HepG2 (cell line): ENCODE data around the gene PKIB. TPM values are rescaled to one million over a fixed set of nuclear protein-coding genes. Genes with fewer than 3 reads are reported as not detected.

Source experiments
- ATAC-seq: fragments of 200-7000 bp; cut with Tn5 transposase; 3 replicates; pipeline ENCODE4 v1.9.1; 2020; ENCODE audit warnings: mild to moderate bottlenecking, moderate library complexity
- BruUV-seq: library from RNA; stranded (reverse); fragments of 400-500 nt; replicated peaks from 2 replicates; lab custom pipeline; 2021; lab: Mats Ljungman, UMichigan
- CTCF ChIA-PET: fragments of 300-600 bp; formaldehyde crosslinking; extraction: SDS; loops from one replicate; lab custom pipeline; 2021; ENCODE audit warnings: low total read pairs, inconsistent platforms, low intra/inter-chr PET ratio; lab: Yijun Ruan, JAX
- POLR2A ChIA-PET: fragments of 350-600 bp; sonication (Branson Sonifier 250); formaldehyde crosslinking; loops from one replicate; lab custom pipeline; 2020; ENCODE audit warnings: antibody characterized with exemption, inconsistent platforms; lab: Yijun Ruan, JAX
- DNase-seq: peaks from one replicate; pipeline ENCODE4 v3.0.0-alpha.2; 2015; ENCODE audit warnings: low spot score
- FAIRE-seq: peaks from 3 replicates; lab custom pipeline; 2011; peaks lifted over from hg19 to GRCh38; lab: Jason Lieb, UNC
- H2AFZ ChIP-seq: one replicate; pipeline ENCODE4 v1.6.1; 2011; ENCODE audit warnings: low read length, inconsistent platforms
- H3K27ac ChIP-seq: fragments of 300-600 bp; 3 replicates; pipeline ENCODE4 v1.8.0; 2011; ENCODE audit warnings: mixed run types, mild to moderate bottlenecking, mixed read lengths, low read length, inconsistent platforms; ENCODE audit not compliant: insufficient read depth; ENCODE audit errors: extremely low read length
- H3K27me3 ChIP-seq, 2 experiments: fragments of 200-600 bp in 1 of 2; 2 replicates in 1 of 2; 3 replicates in 1 of 2; pipeline versions ENCODE4 v1.6.0 to v1.8.0; 2011; ENCODE audit warnings: low read length in 2 of 2, mild to moderate bottlenecking in 2 of 2, moderate library complexity in 2 of 2, inconsistent platforms in 1 of 2; ENCODE audit not compliant: insufficient read depth in 2 of 2, control insufficient read depth in 1 of 2
- H3K36me3 ChIP-seq, 2 experiments: fragments of 200-600 bp in 1 of 2; replicated peaks in 1 of 2; 2 replicates in 1 of 2; 3 replicates in 1 of 2; pipeline versions ENCODE4 v1.5.1 to v1.8.0; 2011; ENCODE audit warnings: low read length in 2 of 2, inconsistent platforms in 1 of 2; ENCODE audit not compliant: insufficient read depth in 2 of 2, control insufficient read depth in 1 of 2
- H3K4me1 ChIP-seq: 2 replicates; pipeline ENCODE4 v1.5.1; 2012; ENCODE audit warnings: low read length, inconsistent platforms; ENCODE audit not compliant: insufficient read depth
- H3K4me2 ChIP-seq: 2 replicates; pipeline ENCODE4 v1.6.0; 2011; ENCODE audit warnings: low read depth, low read length, inconsistent platforms
- H3K4me3 ChIP-seq, 3 experiments: fragments of 200-600 bp in 1 of 3; sonication (generic), shearing (Covaris generic) in 1 of 3; replicated peaks in 1 of 3; 2 replicates each; pipeline ENCODE4 v1.5.1; 2011 to 2016; ENCODE audit warnings: low read length in 3 of 3, inconsistent platforms in 2 of 3, low read depth in 2 of 3, mild to moderate bottlenecking in 2 of 3, control low read depth in 1 of 3, mixed read lengths in 1 of 3; ENCODE audit not compliant: insufficient read depth in 1 of 3
- H3K79me2 ChIP-seq: one replicate; pipeline ENCODE4 v1.6.1; 2011; ENCODE audit warnings: low read length, inconsistent platforms; ENCODE audit not compliant: insufficient read depth
- H3K9ac ChIP-seq: 2 replicates; pipeline ENCODE4 v1.6.0; 2011; ENCODE audit warnings: mild to moderate bottlenecking, low read depth, low read length, inconsistent platforms; ENCODE audit not compliant: insufficient read depth
- H3K9me3 ChIP-seq: 2 replicates; pipeline ENCODE4 v1.5.1; 2012; ENCODE audit warnings: mild to moderate bottlenecking, low read length
- H4K20me1 ChIP-seq: 2 replicates; pipeline ENCODE4 v1.6.0; 2011; ENCODE audit warnings: inconsistent platforms, mild to moderate bottlenecking, low read length, moderate library complexity; ENCODE audit not compliant: insufficient read depth
- ASH2L ChIP-seq: fragments of 300-600, 200-600 bp; sonication (generic); IDR thresholded peaks from 2 replicates; pipeline ENCODE4 v1.7.0; 2017; ENCODE audit warnings: low read depth, mild to moderate bottlenecking, moderate library complexity, mixed read lengths, low read length; ENCODE audit not compliant: insufficient read length
- CEBPB ChIP-seq: IDR thresholded peaks from 2 replicates; pipeline ENCODE4 v1.6.1; 2011; ENCODE audit warnings: low read depth, low read length, improper control_type of control experiment, borderline replicate concordance
- FOXA3 ChIP-seq: IDR thresholded peaks from 2 replicates; pipeline ENCODE4 v1.6.1; 2016; ENCODE audit warnings: missing genetic modification reagents, missing compliant biosample characterization
- KDM5A ChIP-seq: fragments of 200-600 bp; sonication (generic); IDR thresholded peaks from 2 replicates; pipeline ENCODE4 v1.7.0; 2018; ENCODE audit warnings: antibody characterized with exemption, mild to moderate bottlenecking, low read length, borderline replicate concordance
- MATR3 ChIP-seq: sonication (generic); formaldehyde crosslinking; IDR thresholded peaks from 2 replicates; pipeline ENCODE4 v1.4.0; 2020; ENCODE audit warnings: missing genetic modification reagents
- SETDB1 ChIP-seq: sonication (generic); formaldehyde crosslinking; IDR thresholded peaks from 2 replicates; pipeline ENCODE4 v1.5.1; 2020; ENCODE audit warnings: missing genetic modification reagents, mild to moderate bottlenecking, borderline replicate concordance
- WIZ ChIP-seq: sonication (generic); formaldehyde crosslinking; IDR thresholded peaks from 2 replicates; pipeline ENCODE4 v1.5.1; 2020; ENCODE audit warnings: mild to moderate bottlenecking, missing genetic modification reagents
- ZBTB7A ChIP-seq: sonication (generic); formaldehyde crosslinking; IDR thresholded peaks from 2 replicates; pipeline ENCODE4 v1.8.0; 2022; ENCODE audit warnings: mild to moderate bottlenecking, missing genetic modification reagents
- ZNF230 ChIP-seq: sonication (generic); formaldehyde crosslinking; IDR thresholded peaks from 2 replicates; pipeline ENCODE4 v1.4.0; 2020; ENCODE audit warnings: mild to moderate bottlenecking, missing genetic modification reagents
- ZNF549 ChIP-seq: sonication (generic); formaldehyde crosslinking; IDR thresholded peaks from 2 replicates; pipeline ENCODE4 v1.5.0; 2020; ENCODE audit warnings: missing genetic modification reagents
- WGBS: methylation state at CpG from one replicate; pipeline ENCODE4 v1.1.6; 2017; ENCODE audit warnings: low lambda C conversion rate; 5-methylcytosine and 5-hydroxymethylcytosine counted together
- in situ Hi-C: cut with HindIII; loops from 2 replicates; pipeline ENCODE4 v1.10.0; 2017; ENCODE audit warnings: low pct_unique_long_range_greater_than_20kb; ENCODE audit not compliant: extremely low pct_ligation_motif_present
- intact Hi-C: fragments of 100-400 bp; cut with micrococcal nuclease; formaldehyde crosslinking; loops from one replicate; pipeline ENCODE4 v1.10.0; 2022; ENCODE audit not compliant: unreplicated experiment
- polyA plus RNA-seq, 8 experiments: library from polyadenylated mRNA; depleted of rRNA in 3 of 8; stranded (reverse) in 7 of 8; unstranded in 1 of 8; fragments of >200 nt; fragmentation: Illumina TruSeq in 4 of 8; extraction: Trizol in 4 of 8; gene quantifications; 2 replicates each; pipeline versions ENCODE4 v1.2.1 to v1.2.3, GENCODE V29; 2011 to 2016; ENCODE audit warnings: low read depth in 4 of 8, missing spikeins in 1 of 8, mixed read lengths in 1 of 8; ENCODE audit not compliant: insufficient read depth in 1 of 8
- total RNA-seq, 5 experiments: library from RNA; depleted of rRNA; stranded (reverse); fragments of >200 nt; fragmentation: Illumina TruSeq; extraction: Trizol; gene quantifications; 2 replicates each; pipeline ENCODE4 v1.2.3, GENCODE V29; 2016; ENCODE audit warnings: low read depth in 1 of 5

PKIB gene
- total and polyA plus RNA-seq, 2 of the 13 experiments (the other 11 are each of a cell fraction or from before 2014, with no cell fraction given): 1.4 to 1.5 TPM

DNA sequence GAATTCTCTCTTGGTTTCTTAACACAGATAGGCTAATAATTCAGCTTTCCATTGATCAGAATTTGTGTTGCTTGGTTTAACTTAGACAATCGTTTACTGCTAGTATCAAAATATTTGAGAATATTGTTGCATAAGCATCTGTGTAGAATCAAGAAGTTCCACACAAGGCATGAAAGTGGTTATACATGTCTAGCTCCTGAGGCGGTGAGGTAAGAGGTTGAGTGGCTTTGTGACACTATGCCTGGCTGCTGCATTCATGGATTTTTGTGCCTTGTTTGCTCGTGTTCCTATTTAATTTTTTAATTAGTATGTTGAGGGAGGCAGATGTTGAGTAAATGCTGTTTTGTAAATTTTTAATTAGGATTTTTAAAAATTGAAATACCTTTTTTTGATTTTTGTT is 10.2 kb downstream of the PKIB start:
- Histone ChIP-seq H3K4me1 (no peaks in the 10 kb centered on the region), H3K27me3 (no peaks in the 10 kb centered on the region), H3K36me3 (no peaks in the 10 kb centered on the region), H3K4me2 (no peak overlapping the region), H3K27ac (no peak overlapping the region), H3K4me3 (no peak overlapping the region), H4K20me1 (no peaks in the 10 kb centered on the region), H3K9ac (no peak overlapping the region)
- ATAC-seq: no peak
- POLR2A ChIA-PET: no interaction called here
- CTCF ChIA-PET: no interaction called here
- in situ Hi-C loops: no loop called here
- TF ChIP-seq KDM5A (no peak), SETDB1 (CRISPR knock-in tag) (no peak), MATR3 (CRISPR knock-in tag) (no peak), CEBPB (no peak), ZBTB7A (CRISPR knock-in tag) (no peak), ASH2L (no peak), ZNF230 (no peak)
- TF ChIP-seq, all 625 proteins: peak for 0
- FAIRE-seq (no peak), DNase-seq (no peak)
- no peaks in the 10 kb centered on the region for H3K9me3 ChIP-seq
- H3K79me2 ChIP-seq: no peaks in the 10 kb centered on the region
- no TSS peak for BruUV-seq
- WGBS: 18% methylated on average over 3 of the region's 3 CpGs
- H2AFZ ChIP-seq: no peak overlapping the region
- intact Hi-C loops: no loop called here

GRCh38 chr6:122620902-122621301 is 10.7 kb downstream of the PKIB start:
- DNase-seq (peak; percentile 7), FAIRE-seq (no peak), ATAC-seq (no peak)
- no peak for TF ChIP-seq ZNF549 (CRISPR knock-in tag)
- TF ChIP-seq WIZ: no peak
- 0 out of 2 replicates have a peak, but pooled peaks have one; percentile 18 for TF ChIP-seq FOXA3 (CRISPR knock-in tag)
- in situ Hi-C loops (no loop called here), intact Hi-C loops (no loop called here)
- no TSS peak for BruUV-seq
- no peak overlapping the region for H3K4me2 ChIP-seq
- H3K79me2 ChIP-seq: no peaks in the 10 kb centered on the region
- CTCF ChIA-PET: no interaction called here
- POLR2A ChIA-PET: no interaction called here
- H3K9me3 ChIP-seq: no peaks in the 10 kb centered on the region
- no peaks in the 10 kb centered on the region for H3K36me3 ChIP-seq
- H3K4me3 ChIP-seq: no peak overlapping the region
- no peaks in the 10 kb centered on the region for H3K27me3 ChIP-seq
- H3K9ac ChIP-seq: no peak overlapping the region
- 3% methylated on average over 3 of the region's 3 CpGs for WGBS
- H3K4me1 ChIP-seq: no peaks in the 10 kb centered on the region
- no peaks in the 10 kb centered on the region for H4K20me1 ChIP-seq
- no peak overlapping the region for H3K27ac ChIP-seq
- H2AFZ ChIP-seq: no peak overlapping the region
